GM23338 (cell line): ENCODE measurements around the gene ANKRD65.

Experiments
- POLR2AphosphoS5 ChIP-seq: IDR thresholded peaks from 2 replicates; pipeline ENCODE4 v1.6.1; 2016; ENCODE audit warnings: antibody characterized with exemption, low read depth
- TF ChIP-seq, protein P1 (sequence below), 2 experiments: fragments of 200-600 bp in 1 of 2; sonication (generic) in 1 of 2; conservative IDR thresholded peaks; 2 replicates each; pipeline versions ENCODE4 v1.5.1 to v1.6.1; 2016 to 2017; ENCODE audit warnings: antibody characterized with exemption in 2 of 2, low read depth in 2 of 2, mild to moderate bottlenecking in 2 of 2, moderate library complexity in 1 of 2
- TF ChIP-seq, protein P2 (sequence below): IDR thresholded peaks from one replicate; pipeline ENCODE4 v1.6.1; 2018; ENCODE audit warnings: antibody characterized with exemption; ENCODE audit not compliant: unreplicated experiment

DNA sequence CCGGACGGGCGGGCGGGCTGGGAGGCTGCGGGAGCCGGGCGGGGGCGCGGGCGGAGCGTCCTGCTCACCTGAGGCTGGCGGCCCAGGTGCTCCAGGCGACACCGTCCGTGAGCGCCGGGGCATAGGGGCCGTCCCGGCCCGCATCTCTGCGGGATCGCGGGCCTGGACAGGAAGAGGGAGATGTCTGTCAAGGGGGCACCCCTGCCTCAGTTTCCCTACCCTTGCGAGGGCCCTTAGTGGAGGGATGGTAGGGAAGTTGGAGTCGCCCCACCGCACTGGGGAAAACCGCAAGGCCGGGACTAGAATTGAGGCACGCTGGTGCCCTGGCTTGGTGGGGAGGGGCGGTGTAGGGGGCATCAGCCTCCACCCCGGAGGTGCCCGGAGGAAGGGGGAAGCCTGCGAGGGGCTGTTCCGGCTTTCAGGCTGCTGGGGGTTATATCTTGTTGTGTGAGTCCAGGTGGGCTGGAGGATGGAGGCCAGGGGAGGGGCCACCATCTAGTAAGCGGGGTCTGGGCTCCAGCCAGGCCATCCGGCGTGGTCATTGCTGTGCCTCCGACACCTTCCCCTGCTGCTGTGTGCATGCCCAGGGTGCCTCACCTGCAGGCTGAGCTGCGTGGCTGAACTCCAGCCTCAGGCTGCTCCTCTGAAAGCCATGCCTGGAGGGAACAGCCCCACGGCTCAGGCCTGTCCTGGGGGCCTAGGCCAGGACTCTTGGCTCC lies 15.0 kb upstream of the ANKRD65 start:
- no peak for TF ChIP-seq POLR2AphosphoS5
- TF ChIP-seq, protein P1, sequence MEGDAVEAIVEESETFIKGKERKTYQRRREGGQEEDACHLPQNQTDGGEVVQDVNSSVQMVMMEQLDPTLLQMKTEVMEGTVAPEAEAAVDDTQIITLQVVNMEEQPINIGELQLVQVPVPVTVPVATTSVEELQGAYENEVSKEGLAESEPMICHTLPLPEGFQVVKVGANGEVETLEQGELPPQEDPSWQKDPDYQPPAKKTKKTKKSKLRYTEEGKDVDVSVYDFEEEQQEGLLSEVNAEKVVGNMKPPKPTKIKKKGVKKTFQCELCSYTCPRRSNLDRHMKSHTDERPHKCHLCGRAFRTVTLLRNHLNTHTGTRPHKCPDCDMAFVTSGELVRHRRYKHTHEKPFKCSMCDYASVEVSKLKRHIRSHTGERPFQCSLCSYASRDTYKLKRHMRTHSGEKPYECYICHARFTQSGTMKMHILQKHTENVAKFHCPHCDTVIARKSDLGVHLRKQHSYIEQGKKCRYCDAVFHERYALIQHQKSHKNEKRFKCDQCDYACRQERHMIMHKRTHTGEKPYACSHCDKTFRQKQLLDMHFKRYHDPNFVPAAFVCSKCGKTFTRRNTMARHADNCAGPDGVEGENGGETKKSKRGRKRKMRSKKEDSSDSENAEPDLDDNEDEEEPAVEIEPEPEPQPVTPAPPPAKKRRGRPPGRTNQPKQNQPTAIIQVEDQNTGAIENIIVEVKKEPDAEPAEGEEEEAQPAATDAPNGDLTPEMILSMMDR (conservative IDR thresholded peaks at IDR 0.05; ENCODE audit: low read depth in 2 of 2) = no peak
- TF ChIP-seq, protein P2, sequence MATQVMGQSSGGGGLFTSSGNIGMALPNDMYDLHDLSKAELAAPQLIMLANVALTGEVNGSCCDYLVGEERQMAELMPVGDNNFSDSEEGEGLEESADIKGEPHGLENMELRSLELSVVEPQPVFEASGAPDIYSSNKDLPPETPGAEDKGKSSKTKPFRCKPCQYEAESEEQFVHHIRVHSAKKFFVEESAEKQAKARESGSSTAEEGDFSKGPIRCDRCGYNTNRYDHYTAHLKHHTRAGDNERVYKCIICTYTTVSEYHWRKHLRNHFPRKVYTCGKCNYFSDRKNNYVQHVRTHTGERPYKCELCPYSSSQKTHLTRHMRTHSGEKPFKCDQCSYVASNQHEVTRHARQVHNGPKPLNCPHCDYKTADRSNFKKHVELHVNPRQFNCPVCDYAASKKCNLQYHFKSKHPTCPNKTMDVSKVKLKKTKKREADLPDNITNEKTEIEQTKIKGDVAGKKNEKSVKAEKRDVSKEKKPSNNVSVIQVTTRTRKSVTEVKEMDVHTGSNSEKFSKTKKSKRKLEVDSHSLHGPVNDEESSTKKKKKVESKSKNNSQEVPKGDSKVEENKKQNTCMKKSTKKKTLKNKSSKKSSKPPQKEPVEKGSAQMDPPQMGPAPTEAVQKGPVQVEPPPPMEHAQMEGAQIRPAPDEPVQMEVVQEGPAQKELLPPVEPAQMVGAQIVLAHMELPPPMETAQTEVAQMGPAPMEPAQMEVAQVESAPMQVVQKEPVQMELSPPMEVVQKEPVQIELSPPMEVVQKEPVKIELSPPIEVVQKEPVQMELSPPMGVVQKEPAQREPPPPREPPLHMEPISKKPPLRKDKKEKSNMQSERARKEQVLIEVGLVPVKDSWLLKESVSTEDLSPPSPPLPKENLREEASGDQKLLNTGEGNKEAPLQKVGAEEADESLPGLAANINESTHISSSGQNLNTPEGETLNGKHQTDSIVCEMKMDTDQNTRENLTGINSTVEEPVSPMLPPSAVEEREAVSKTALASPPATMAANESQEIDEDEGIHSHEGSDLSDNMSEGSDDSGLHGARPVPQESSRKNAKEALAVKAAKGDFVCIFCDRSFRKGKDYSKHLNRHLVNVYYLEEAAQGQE = no peak
